ENCODE results near the gene CDV3.
"Not testable (repeated sequence)": the region's sequence is repeated elsewhere in the genome, so short reads cannot be mapped to it uniquely, and the experiment has no call there.

The CDV3 gene, protein sequence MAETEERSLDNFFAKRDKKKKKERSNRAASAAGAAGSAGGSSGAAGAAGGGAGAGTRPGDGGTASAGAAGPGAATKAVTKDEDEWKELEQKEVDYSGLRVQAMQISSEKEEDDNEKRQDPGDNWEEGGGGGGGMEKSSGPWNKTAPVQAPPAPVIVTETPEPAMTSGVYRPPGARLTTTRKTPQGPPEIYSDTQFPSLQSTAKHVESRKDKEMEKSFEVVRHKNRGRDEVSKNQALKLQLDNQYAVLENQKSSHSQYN

GRCh38 chr3:133573629-133574194 is at the start of gene CDV3:
Gene CDV3 (plus strand): TSS chr3:133573686. CDS start chr3:133574045, 359 bp downstream.
- no peak for DNase-seq

DNA sequence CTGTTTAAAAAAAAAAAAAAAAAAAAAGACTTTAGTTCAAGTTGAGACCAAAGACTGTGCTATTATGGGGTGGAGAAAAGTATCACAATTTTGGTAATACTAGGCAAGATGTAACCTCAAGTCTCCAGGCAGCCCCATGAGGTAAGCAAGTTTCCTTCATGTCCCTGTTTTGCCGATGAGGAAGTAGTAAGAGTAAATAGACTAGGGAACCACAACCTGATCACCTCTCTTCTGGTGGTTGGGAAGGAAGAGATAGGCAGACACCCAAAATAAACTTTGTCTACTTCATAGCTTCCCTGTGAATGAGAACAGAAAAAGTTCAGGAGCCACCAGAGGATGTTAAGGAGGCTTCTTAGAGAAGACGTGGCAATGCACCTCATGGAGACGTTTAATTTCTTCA is 49.7 kb upstream of the CDV3 start:
- not testable (repeated sequence) for DNase-seq

- DNase-seq, result peak; percentile 76
These were observed 48.1 kb upstream of the CDV3 start for GRCh38 chr3:133525435-133525834.

GRCh38 chr3:133527081-133527715 is 46.3 kb upstream of the CDV3 start:
- DNase-seq, result no peak

DNA sequence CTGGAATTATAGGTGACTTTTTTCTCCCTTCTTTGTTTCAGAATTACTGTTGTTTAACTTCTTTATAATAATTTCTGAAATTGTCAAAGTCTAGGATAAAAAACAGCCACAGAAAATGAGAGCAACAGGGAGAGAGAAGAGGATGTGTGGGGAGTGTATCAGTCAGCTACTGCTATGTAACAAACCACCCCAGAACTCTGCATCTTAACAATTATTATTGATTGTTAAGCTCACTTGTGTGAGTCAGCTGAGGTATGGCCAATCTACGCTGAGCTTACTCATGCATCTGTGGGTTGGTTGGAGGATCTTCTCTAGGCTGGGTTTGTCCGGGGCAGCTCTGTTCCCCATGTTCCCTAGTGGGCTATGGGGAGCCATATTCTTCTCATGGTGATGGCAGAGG is 43.7 kb upstream of the CDV3 start:
- no peak for DNase-seq

GRCh38 chr3:133531981-133532380 is 41.5 kb upstream of the CDV3 start:
- no peak for DNase-seq

GRCh38 chr3:133532951-133533350 is 40.5 kb upstream of the CDV3 start:
- no peak for DNase-seq

- peak; percentile 84 for DNase-seq
These were observed 37.3 kb upstream of the CDV3 start for GRCh38 chr3:133535971-133536881.

DNA sequence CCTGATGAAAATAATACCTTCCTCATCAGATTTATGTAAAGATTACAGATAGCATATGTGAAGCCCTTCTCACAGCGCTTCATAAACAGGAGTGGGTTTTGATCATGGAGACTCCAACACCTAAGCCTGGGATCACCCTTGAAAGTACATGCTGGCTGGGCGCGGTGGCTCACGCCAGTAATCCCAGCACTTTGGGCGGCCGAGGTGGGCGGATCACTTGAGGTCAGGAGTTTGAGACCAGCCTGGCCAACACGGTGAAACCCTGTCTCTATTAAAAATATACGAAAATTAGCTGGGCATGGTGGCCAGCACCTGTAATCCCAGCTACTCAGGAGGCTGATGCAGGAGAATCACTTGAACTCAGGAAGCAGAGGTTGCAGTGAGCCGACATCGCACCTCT is 36.4 kb upstream of the CDV3 start:
- not testable (repeated sequence) for DNase-seq

DNA sequence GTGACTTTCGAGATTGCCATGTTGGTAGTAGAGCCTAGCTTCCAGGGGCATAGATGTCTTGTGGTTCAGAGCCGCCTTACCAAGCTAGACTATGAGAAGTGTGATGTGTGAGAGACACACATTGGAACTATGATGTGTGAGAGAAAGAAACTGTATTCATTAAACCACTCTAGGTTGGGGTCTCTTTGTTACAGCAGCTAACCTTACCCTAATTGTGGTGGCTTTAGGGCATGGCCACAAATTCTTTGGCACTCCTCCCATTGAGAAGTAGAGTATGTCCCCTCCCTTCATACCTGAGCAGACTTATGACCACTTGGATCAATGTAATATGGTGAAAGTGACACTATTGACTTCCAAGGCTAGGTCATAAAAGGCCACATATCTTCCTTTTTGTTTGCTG is 35.3 kb upstream of the CDV3 start:
- no peak for DNase-seq

DNA sequence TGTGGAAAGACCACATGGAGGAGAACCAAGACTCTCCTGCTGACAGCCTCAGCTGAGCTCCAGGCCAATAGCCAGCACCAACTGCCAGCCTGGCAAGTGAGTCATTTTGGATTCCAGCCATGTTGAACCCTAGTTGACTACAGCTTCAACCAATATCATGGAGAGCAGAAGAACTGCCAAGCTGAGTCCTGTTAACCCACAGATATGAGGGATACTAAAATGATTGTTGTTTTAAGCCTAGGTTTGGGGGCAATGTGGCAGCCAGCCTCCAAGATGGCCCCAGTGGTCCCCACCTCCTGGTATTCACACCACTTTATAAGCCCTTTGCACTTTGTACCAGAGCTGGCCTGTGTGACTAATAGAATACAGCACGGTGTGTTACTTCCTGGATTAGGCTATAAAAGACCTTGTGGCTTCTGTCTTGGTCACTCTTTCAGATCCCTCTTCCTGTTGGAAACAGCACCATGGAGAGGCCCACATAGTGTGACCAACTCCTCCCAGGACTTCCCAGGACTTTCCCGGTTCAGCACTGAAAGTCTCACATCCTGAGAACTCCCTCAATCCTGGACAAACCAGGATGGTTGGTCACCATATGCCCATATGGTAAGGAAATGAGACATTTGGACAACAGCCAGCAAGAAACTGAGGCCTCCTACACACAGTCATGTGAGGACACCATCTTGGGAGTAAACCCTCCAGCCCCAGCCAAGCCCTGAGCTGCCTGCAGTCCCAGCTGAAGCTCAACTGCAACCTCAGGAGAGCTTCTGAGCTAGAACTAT is 32.4 kb upstream of the CDV3 start:
- peak; percentile 93 for DNase-seq

- DNase-seq, result no peak
These were observed 30.6 kb upstream of the CDV3 start for GRCh38 chr3:133542871-133543270.

GRCh38 chr3:133544983-133545382 is 28.5 kb upstream of the CDV3 start:
- not testable (repeated sequence) for DNase-seq

DNA sequence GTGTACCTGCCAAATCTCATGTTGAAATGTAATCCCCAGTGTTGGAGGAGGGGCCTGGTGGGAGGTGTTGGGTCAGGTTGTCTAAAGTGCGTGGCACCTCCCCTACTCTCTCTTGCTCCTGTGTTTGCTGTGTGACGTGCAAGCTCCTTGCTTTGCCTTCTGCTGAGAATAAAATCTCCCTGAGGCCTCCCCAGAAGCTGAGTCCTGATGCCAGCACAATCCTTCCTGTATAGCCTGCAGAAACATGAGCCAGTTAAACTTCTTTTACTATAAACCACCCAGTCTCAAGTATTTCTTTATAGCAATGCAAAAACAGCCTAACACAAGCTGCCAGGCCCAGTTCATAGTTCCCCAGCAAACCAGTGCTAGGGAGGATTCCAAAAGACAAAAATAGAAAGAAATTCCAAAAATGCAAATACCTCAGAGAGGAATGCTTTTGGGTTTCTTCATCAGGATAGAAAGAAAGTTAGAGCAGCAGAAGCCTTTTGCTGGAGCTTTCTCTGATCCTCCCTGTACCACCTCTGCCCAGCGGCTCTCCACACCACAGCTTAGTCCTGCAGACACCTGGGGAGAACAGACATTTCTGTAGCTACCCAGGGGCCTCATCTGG is 25.9 kb upstream of the CDV3 start:
- DNase-seq, result no peak

- DNase-seq, result no peak
These were observed 25.4 kb upstream of the CDV3 start for GRCh38 chr3:133548090-133548489.

GRCh38 chr3:133549565-133549964 is 23.9 kb upstream of the CDV3 start:
- DNase-seq, result no peak

DNA sequence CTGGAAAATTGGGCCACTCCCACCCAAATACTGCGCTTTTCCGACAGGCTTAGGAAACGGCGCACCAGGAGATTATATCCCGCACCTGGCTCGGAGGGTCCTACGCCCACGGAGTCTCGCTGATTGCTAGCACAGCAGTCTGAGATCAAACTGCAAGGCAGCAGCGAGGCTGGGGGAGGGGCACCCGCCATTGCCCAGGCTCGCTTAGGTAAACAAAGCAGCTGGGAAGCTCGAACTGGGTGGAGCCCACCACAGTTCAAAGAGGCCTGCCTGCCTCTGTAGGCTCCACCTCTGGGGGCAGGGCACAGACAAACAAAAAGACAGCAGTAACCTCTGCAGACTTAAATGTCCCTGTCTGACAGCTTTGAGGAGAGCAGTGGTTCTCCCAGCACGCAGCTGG is 21.9 kb upstream of the CDV3 start:
- DNase-seq, result not testable (repeated sequence)

DNA sequence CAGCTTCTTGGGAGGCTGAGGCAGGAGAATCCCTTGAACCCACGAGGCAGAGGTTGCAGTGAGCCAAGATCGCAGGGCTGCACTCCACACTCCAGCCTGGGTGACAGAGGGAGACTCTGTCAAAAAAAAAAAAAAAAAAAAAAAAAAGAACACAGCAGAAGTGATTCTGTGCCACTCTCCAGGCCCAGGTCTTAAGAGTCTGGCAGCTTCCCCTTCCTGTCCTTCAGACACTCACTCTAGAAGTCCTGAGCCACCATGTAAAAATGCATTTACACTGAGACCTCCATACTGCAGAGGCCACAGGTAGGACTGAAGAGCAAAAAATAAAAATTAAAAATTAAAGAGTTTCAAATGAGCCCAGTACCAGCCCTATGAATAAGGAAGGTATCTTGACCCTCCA is 11.8 kb upstream of the CDV3 start:
- DNase-seq, result peak; percentile 31

- no peak for DNase-seq
These were observed 11.1 kb upstream of the CDV3 start for GRCh38 chr3:133562376-133562775.

DNA sequence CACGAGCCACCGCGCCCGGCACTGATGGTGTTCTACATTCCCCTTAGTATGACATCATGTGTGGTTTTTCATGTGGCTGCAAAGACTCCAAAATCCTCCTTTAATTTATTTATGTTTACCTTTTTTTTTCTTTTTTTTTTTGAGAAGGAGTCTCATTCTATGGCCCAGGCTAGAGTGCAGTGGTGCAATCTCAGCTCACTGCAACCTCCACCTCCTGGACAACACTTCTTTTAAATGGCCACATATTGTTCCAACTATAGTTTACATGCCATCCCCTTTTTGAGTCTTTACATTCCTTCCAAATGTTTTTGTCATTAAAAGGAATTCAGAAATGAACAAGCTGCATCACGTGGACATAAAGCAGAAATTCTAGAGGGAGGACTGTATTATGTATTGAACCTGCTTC is 10.3 kb upstream of the CDV3 start:
- DNase-seq, result no peak

DNA sequence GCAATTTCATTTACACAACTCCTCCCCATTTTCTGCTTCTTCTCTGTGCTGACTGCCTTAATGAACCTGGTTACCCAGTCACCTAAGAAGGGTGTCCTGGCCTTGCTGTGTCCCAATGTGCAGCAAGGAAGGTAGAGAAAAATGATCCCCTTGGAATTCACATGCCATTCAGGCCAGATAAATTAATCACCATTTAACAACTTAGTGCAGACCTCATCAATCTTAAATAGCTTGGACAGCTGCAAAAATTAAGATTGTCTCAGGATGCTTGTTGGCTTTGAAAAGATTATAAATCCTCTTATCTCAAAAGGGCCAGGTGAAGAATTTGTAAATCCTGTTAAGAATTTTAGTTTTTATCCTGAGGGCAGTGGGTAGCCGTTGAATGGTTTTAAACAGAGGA is 9.7 kb upstream of the CDV3 start:
- no peak for DNase-seq

Measured in suppressor macrophage treated with lipopolysaccharide for 4 hours (primary cell).